Nephron progenitor cell (in vitro differentiated cells): ENCODE measurements around the gene CENPT.

Experiments
- DNase-seq: peaks from one replicate; pipeline ENCODE4 v3.0.0; 2021
- H3K27ac Mint-ChIP-seq: 2 replicates; pipeline ENCODE4 v1.8.0; 2021; ENCODE audit warnings: mild to moderate bottlenecking, moderate library complexity, mixed read lengths
- H3K27me3 Mint-ChIP-seq: 2 replicates; pipeline ENCODE4 v1.8.0; 2021; ENCODE audit warnings: mild to moderate bottlenecking, low read depth, mixed read lengths; ENCODE audit not compliant: poor library complexity
- H3K36me3 Mint-ChIP-seq: 2 replicates; pipeline ENCODE4 v1.8.0; 2021; ENCODE audit warnings: low read depth, mixed read lengths
- H3K4me1 Mint-ChIP-seq: 2 replicates; pipeline ENCODE4 v1.8.0; 2021; ENCODE audit warnings: mixed read lengths
- H3K4me3 Mint-ChIP-seq: 2 replicates; pipeline ENCODE4 v1.8.0; 2021; ENCODE audit warnings: mild to moderate bottlenecking, moderate library complexity, mixed read lengths
- H3K9me3 Mint-ChIP-seq: 2 replicates; pipeline ENCODE4 v1.8.0; 2021; ENCODE audit warnings: mild to moderate bottlenecking, moderate library complexity, mixed read lengths
- CTCF ChIP-seq: fragments of 200-600 bp; sonication (generic); IDR thresholded peaks from 2 replicates; pipeline ENCODE4 v1.5.0; 2021; ENCODE audit warnings: antibody characterized with exemption

CENPT gene

GRCh38 chr16:67860589-67861398 is 13.3 kb upstream of the CENPT start:
- peaks cover 18% of the 10 kb centered on the region for H3K4me1 Mint-ChIP-seq
- no peak for TF ChIP-seq CTCF
- H3K9me3 Mint-ChIP-seq, result no peaks in the 10 kb centered on the region
- peak overlapping the region; percentile 32 for H3K27ac Mint-ChIP-seq
- H3K36me3 Mint-ChIP-seq, result peaks cover 44% of the 10 kb centered on the region
- H3K27me3 Mint-ChIP-seq, result peaks cover 6% of the 10 kb centered on the region
- H3K4me3 Mint-ChIP-seq, result no peak overlapping the region
- DNase-seq, result no peak

- no peaks in the 10 kb centered on the region for H3K9me3 Mint-ChIP-seq
- no peak for TF ChIP-seq CTCF
- peaks cover 6% of the 10 kb centered on the region for H3K27me3 Mint-ChIP-seq
- peaks cover 28% of the 10 kb centered on the region for H3K4me1 Mint-ChIP-seq
- H3K27ac Mint-ChIP-seq, result peak overlapping the region; percentile 83
- H3K4me3 Mint-ChIP-seq, result no peak overlapping the region
- H3K36me3 Mint-ChIP-seq, result peaks cover 38% of the 10 kb centered on the region
- DNase-seq, result no peak
Measured at GRCh38 chr16:67858500-67858899, 11.0 kb upstream of the CENPT start.

GRCh38 chr16:67857547-67858233 is 10.2 kb upstream of the CENPT start:
- Mint-ChIP-seq H3K4me3 (no peak overlapping the region), H3K4me1 (peaks cover 22% of the 10 kb centered on the region), H3K27ac (peak overlapping the region; percentile 89), H3K9me3 (no peaks in the 10 kb centered on the region), H3K36me3 (peaks cover 38% of the 10 kb centered on the region), H3K27me3 (peaks cover 6% of the 10 kb centered on the region)
- no peak for DNase-seq
- no peak for TF ChIP-seq CTCF

GRCh38 chr16:67856927-67857546 is 9.5 kb upstream of the CENPT start:
- H3K36me3 Mint-ChIP-seq, result peaks cover 38% of the 10 kb centered on the region
- no peak for DNase-seq
- no peak for TF ChIP-seq CTCF
- H3K27ac Mint-ChIP-seq, result peak overlapping the region; percentile 95
- H3K4me1 Mint-ChIP-seq, result peaks cover 22% of the 10 kb centered on the region
- H3K27me3 Mint-ChIP-seq, result peaks cover 6% of the 10 kb centered on the region
- H3K9me3 Mint-ChIP-seq, result no peaks in the 10 kb centered on the region
- no peak overlapping the region for H3K4me3 Mint-ChIP-seq

GRCh38 chr16:67855789-67856188 is 8.3 kb upstream of the CENPT start:
- Mint-ChIP-seq H3K4me1 (peaks cover 22% of the 10 kb centered on the region), H3K36me3 (peaks cover 31% of the 10 kb centered on the region), H3K27me3 (peaks cover 2% of the 10 kb centered on the region), H3K4me3 (no peak overlapping the region), H3K27ac (no peak overlapping the region), H3K9me3 (no peaks in the 10 kb centered on the region)
- TF ChIP-seq CTCF, result no peak
- no peak for DNase-seq
